Measurements from ENCODE around the gene LINGO4.

- TF ChIP-seq CTCF (IDR thresholded peaks at IDR 0.05): no peak
- no peak for TF ChIP-seq POLR2A (IDR thresholded peaks at IDR 0.05)
Observed at GRCh38 chr1:151849126-151849525, 43.9 kb upstream of the LINGO4 start.
